Rectal smooth muscle tissue (tissue), 1 donor: ENCODE results near the gene THAP5.
A peak's percentile ranks its signal among the peaks of the same experiment; 100 is the strongest.

Experiments used
- H3K27ac ChIP-seq: one replicate; pipeline ENCODE4 v1.7.0; 2013; ENCODE audit warnings: low read depth, low read length, inconsistent platforms
- H3K27me3 ChIP-seq: one replicate; pipeline ENCODE4 v1.7.0; 2013; ENCODE audit warnings: low read length; ENCODE audit not compliant: control insufficient read depth, insufficient read depth
- H3K36me3 ChIP-seq: one replicate; pipeline ENCODE4 v1.7.0; 2013; ENCODE audit warnings: low read length; ENCODE audit not compliant: control insufficient read depth, insufficient read depth
- H3K4me1 ChIP-seq: one replicate; pipeline ENCODE4 v1.7.0; 2013; ENCODE audit warnings: low read length; ENCODE audit not compliant: control insufficient read depth, insufficient read depth
- H3K4me3 ChIP-seq: one replicate; pipeline ENCODE4 v1.7.0; 2013; ENCODE audit warnings: low read length
- H3K9ac ChIP-seq: one replicate; pipeline ENCODE4 v1.7.0; 2013; ENCODE audit warnings: low read length

Gene THAP5

GRCh38 chr7:108525327-108525984, 44.0 kb downstream of the THAP5 start:
- no peaks in the 10 kb centered on the region for H3K27me3 ChIP-seq
- peaks cover 9% of the 10 kb centered on the region for H3K4me1 ChIP-seq
- H3K9ac ChIP-seq, result peak overlapping the region; percentile 72
- no peaks in the 10 kb centered on the region for H3K36me3 ChIP-seq
- H3K27ac ChIP-seq, result peak overlapping the region; percentile 94
- peak overlapping the region; percentile 76 for H3K4me3 ChIP-seq

GRCh38 chr7:108522780-108523179, 46.7 kb downstream of the THAP5 start:
- H3K4me3 ChIP-seq, result no peak overlapping the region
- no peak overlapping the region for H3K27ac ChIP-seq
- H3K9ac ChIP-seq, result no peak overlapping the region
- peaks cover 9% of the 10 kb centered on the region for H3K4me1 ChIP-seq
- H3K36me3 ChIP-seq, result no peaks in the 10 kb centered on the region
- no peaks in the 10 kb centered on the region for H3K27me3 ChIP-seq

- no peaks in the 10 kb centered on the region for H3K4me1 ChIP-seq
- no peak overlapping the region for H3K9ac ChIP-seq
- no peaks in the 10 kb centered on the region for H3K27me3 ChIP-seq
- no peak overlapping the region for H3K4me3 ChIP-seq
- no peak overlapping the region for H3K27ac ChIP-seq
- no peaks in the 10 kb centered on the region for H3K36me3 ChIP-seq
These were observed 51.6 kb downstream of the THAP5 start for GRCh38 chr7:108517951-108518350.

GRCh38 chr7:108515630-108516029, 53.9 kb downstream of the THAP5 start:
- Histone ChIP-seq H3K27me3 (no peaks in the 10 kb centered on the region), H3K4me1 (no peaks in the 10 kb centered on the region), H3K36me3 (peaks cover 2% of the 10 kb centered on the region), H3K27ac (no peak overlapping the region), H3K4me3 (no peak overlapping the region), H3K9ac (no peak overlapping the region)

- no peak overlapping the region for H3K9ac ChIP-seq
- no peak overlapping the region for H3K27ac ChIP-seq
- peaks cover 2% of the 10 kb centered on the region for H3K36me3 ChIP-seq
- no peak overlapping the region for H3K4me3 ChIP-seq
- H3K4me1 ChIP-seq, result no peaks in the 10 kb centered on the region
- no peaks in the 10 kb centered on the region for H3K27me3 ChIP-seq
These were observed 54.5 kb downstream of the THAP5 start for GRCh38 chr7:108515013-108515412.
